ENCODE results near the gene NPBWR2.

GRCh38 chr20:64067005-64067632 is 40.2 kb downstream of the NPBWR2 start:
- TF ChIP-seq CTCF (IDR thresholded peaks at IDR 0.05; ENCODE audit: low read length) (no peak), EZH2 (IDR thresholded peaks at IDR 0.05; ENCODE audit: borderline replicate concordance, low read length) (no peak)
